Measurements from ENCODE around the gene RPL3.
A peak's percentile ranks its signal among the peaks of the same experiment; 100 is the strongest.

Gene RPL3

GRCh38 chr22:39279170-39279850, 40.1 kb downstream of the RPL3 start:
- DNase-seq, result no peak

GRCh38 chr22:39278040-39278439, 41.4 kb downstream of the RPL3 start:
- no peak for DNase-seq

DNA sequence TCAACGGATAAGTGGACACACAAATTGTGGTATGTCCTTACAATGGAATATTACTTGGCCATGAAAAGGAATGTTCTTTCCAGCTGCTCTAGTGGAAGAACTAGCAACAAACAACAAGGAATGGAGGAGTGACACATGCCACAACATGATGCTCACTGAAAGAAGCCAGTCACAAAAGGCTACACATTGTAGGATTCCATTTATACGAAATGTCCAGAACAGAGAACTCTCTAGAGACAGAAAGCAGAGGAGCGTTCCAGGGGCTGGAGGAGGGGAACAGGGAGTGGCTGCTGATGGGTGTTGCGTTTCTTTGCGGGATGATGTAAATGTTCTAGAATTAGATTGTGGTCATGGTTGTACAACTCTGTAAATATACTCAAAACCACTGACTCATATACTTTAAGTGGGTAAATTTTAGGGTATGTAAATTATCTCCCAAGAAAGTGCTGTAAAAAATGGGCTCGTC, 42.2 kb downstream of the RPL3 start:
- no peak for DNase-seq

DNA sequence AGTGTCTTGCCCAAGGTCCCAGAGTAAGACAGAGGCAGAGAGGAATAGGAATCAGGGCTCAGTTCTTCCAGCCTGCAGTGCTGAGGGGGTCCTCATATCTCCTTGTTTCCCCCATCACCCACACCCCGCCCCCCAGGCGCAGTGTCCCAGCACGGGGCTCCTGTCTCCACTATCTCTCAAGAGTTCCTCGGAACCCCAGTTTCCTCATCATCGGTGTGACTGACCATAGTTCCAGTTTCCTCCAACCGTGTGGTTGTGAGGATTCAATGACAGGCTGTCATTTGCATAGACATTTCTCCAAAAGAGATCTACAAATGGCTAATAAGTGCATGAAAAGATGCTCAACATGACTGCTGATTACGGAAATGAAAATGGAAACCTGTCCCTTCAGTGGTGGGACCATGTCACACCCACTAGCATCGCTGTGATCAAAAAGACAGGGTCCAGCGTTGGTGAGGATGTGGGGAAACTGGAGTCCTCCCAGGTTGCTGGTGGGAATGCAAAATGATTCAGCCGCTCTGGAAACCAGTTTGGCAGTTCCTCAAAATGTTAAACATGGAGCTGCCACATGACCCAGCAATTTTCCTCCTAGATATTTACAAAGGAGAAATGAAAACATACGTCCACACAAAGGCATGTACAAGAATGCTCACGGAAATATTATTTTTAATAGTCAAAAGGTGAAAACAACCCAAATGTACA, 42.8 kb downstream of the RPL3 start:
- DNase-seq, result no peak

GRCh38 chr22:39275814-39276439, 43.5 kb downstream of the RPL3 start:
- no peak for DNase-seq

- no peak for DNase-seq
Observed at GRCh38 chr22:39273950-39274887, 45.2 kb downstream of the RPL3 start.

DNA sequence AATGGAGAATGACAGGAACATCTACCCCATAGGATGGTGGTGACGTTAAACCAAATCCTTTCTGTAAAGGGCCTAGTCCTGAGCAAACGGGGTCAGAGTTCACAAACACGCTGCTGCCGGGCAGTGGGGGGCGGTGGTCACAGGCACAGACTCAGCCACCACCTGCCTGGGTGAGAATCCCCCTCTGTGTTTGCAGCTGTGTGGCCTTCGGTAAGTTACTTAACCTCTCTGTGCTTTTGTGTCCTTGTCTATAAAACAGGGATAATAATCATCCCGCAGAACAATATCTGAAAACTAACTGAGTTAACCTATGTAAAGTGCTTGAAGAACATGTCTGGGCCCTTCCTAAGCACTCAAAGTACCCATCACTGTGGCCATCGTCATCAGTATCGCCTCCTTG, 48.6 kb downstream of the RPL3 start:
- no peak for DNase-seq

DNA sequence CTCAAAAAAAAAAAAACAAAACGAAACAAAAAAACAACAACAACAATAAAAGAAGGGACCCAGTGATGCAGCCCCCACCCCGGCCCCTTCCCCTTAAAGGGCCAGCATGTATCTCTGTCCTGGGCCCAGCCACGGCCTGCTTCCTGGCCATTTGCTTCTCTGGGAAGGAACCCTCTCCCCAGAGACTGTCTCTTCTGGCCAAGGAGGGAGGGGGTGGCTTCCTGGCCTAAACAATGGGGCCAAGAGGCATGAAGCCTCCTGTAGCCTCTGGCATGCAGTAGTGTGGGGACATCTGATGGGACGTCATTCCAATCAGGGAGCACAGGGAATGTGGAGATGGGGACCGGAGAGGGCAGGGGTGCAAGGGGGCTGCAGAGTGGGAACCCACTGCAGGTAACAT, 49.1 kb downstream of the RPL3 start:
- no peak for DNase-seq

DNA sequence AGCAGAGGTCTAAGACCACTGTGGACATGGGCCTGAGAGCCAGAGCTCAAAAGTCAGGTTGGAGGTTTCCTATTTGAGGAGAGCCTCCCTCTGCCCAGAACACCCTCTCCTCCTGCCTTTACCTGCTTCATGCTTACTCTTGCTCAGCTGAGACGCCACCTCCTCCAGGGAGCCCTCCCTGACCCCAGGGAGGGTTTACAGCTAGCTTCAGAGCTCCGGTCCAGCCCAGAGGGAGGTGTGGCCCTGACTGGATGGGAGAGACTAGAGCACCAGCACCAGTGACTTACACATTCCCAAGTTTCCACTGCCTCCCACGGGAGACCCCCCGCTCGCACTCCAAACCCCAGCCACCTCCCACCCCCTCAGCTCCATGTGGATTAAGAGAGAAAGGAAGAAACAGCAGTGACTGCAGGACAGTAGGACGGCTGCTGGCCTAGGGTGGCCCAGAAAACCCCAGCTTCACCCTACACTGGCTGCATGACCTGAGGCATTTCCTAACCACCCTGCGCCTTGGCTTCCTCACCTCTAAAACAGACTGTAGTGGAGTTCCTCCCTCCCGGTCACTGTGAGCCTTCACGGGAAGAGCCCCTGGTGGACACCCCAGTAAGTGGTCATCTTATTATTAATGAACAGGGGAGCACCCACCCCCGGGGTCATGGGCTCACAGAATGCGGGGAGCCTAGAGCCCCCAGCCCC, 50.2 kb downstream of the RPL3 start:
- no peak for DNase-seq

DNA sequence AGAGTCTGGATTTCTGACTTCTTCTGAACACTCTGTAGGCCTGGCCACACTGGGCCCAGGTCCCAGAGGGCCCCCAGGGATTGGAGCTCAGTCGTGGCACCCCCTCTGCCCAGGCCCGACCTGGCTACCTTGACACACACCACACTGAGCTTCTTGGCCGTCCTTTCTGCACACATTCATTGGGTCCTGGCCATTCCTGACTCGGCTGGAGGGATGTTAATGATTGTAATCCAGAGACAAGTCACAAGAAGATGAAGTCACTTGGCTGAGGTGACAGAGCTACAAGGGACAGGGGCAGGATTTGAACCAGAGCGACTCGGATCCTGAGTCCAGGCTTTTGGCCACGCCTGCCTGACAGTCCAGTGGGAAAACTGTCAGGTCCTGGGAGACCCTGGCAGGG, 50.8 kb downstream of the RPL3 start:
- no peak for DNase-seq

DNA sequence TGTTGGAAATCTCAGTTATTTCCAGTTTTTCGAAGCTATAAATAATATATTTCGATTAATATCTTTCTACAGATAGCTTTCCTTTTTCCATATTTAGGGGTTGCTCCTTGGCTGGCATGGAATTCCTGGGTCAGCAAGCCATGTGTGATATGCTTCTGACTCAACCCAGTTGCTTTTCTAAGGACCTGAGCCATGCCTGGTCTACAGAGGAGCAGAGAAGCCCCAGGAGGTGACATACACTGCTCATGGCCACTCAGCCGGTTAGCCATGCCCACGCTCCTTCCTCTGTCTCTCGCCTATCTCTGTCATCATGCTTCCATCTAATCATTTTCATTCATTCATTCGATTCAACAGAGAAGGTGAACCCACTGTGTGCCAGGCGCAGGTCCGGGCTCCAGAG, 51.4 kb downstream of the RPL3 start:
- DNase-seq, result no peak

DNA sequence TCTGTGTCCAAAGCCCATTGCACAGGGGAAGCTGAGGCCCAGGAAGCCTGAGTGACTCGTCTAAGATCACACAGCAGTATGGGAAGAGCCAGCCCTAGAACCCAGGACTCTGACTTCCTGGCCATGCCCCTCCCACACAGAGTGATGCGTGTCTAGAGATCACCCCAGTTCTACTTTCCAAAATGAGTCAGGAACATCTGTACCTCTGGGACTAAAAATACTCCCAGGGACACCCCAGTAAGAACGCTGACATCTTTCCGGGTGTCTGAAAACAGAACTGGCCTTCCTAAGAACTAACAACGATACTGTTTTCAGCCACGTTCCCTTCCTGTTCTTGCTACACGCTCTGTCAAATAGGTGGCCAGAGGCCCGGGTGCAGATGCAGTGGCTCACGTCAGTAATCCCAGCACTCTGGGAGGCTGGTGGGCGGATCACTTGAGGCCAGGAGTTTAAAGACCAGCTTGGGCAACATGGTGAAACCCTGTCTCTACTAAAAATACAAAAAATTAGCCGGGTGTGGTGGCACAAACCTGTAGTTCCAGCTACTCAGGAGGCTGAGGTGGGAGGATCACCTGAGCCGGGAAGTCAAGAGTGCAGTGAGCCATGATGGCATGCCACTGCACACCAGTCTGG, 52.9 kb downstream of the RPL3 start:
- no peak for DNase-seq

- no peak for DNase-seq
Observed at GRCh38 chr22:39265143-39265886, 54.1 kb downstream of the RPL3 start.

DNA sequence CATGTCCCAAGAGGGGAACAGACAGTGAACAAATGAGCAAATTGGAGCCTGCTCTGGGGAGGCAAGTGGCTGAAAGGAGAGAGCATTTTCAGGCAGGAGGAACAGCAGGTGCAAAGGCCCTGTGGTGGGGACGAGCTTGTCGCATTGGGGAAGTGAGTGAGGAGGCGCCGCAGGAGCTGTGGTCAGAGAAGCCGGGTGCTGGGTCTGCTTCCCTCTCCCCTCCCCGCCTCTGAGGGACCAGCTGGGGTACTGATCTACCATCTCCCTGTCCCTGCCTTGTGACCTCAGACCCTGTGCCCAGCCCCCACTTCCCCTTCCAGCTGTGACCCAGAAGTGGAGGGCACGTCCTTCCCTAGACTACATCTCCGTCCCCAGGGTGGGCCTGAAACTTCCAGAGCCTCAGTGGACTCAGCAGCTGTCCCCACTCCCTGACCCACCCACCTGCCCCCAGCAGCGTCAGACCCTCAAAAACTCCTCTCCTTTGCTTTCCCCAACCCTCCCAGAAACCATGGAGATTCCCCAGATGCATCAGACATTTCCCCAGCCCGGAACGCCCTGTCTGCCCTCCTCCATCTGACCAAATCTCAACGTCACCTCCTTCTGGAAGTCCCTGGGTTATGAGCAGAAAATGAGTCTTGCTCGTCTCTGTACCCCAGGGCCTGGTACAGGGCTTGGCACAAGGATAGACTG, 54.9 kb downstream of the RPL3 start:
- peak; percentile 19 for DNase-seq

GRCh38 chr22:39263626-39264348, 55.6 kb downstream of the RPL3 start:
- no peak for DNase-seq

Measured in CD4-positive, alpha-beta T cell treated with Interleukin-12 subunit alpha and Interleukin-12 subunit beta, for 1 hour (primary cell).